Endothelial cell of umbilical vein (primary cell): ENCODE measurements around the gene HDHD3. TPM values are rescaled to one million over a fixed set of nuclear protein-coding genes. Genes with fewer than 3 reads are reported as not detected.

ENCODE experiments used
- BruUV-seq: library from RNA; stranded (reverse); fragments of 400-500 nt; replicated peaks from 2 replicates; lab custom pipeline; 2021; lab: Mats Ljungman, UMichigan
- CTCF ChIA-PET: fragments of 300-600, 350-600 bp; sonication (Branson Sonifier 250); formaldehyde crosslinking; loops from one replicate; lab custom pipeline; 2021; ENCODE audit warnings: antibody characterized with exemption, inconsistent platforms; lab: Charles Lee
- POLR2A ChIA-PET: fragments of 300-600, 350-600 bp; sonication (Branson Sonifier 250); formaldehyde crosslinking; loops from one replicate; lab custom pipeline; 2021; ENCODE audit warnings: antibody characterized with exemption, inconsistent platforms; lab: Charles Lee
- DNase-seq: peaks from one replicate; pipeline ENCODE4 v3.0.0-alpha.2; 2011; ENCODE audit warnings: low read depth, low spot score
- FAIRE-seq: peaks from 2 replicates; lab custom pipeline; 2011; peaks lifted over from hg19 to GRCh38; lab: Jason Lieb, UNC
- H2AFZ ChIP-seq: 2 replicates; pipeline ENCODE4 v1.6.0; 2012; ENCODE audit warnings: low read depth, low read length, control low read depth, inconsistent platforms
- H3K27ac ChIP-seq: 2 replicates; pipeline ENCODE4 v1.5.1; 2011; ENCODE audit warnings: low read depth, mild to moderate bottlenecking, control low read depth, low read length, moderate library complexity; ENCODE audit not compliant: insufficient read depth
- H3K27me3 ChIP-seq, 2 experiments: 2 replicates each; pipeline versions ENCODE4 v1.6.0 to v1.6.1; 2011; ENCODE audit warnings: low read length in 2 of 2, mixed read lengths in 1 of 2; ENCODE audit not compliant: control insufficient read depth in 2 of 2, insufficient read depth in 2 of 2
- H3K36me3 ChIP-seq, 2 experiments: 2 replicates in 1 of 2; 3 replicates in 1 of 2; pipeline ENCODE4 v1.5.1; 2011; ENCODE audit warnings: low read length in 2 of 2, mild to moderate bottlenecking in 1 of 2, moderate library complexity in 1 of 2; ENCODE audit not compliant: control insufficient read depth in 2 of 2, insufficient read depth in 2 of 2; ENCODE audit errors: extremely low read depth in 1 of 2
- H3K4me1 ChIP-seq: 3 replicates; pipeline ENCODE4 v1.5.1; 2011; ENCODE audit warnings: mild to moderate bottlenecking, low read length; ENCODE audit not compliant: control insufficient read depth, insufficient read depth; ENCODE audit errors: extremely low read depth
- H3K4me2 ChIP-seq: 2 replicates; pipeline ENCODE4 v1.6.1; 2011; ENCODE audit warnings: low read length, control low read depth, mixed read lengths; ENCODE audit not compliant: insufficient read depth
- H3K4me3 ChIP-seq, 3 experiments: fragments of 200-600 bp in 1 of 3; sonication (generic), shearing (Covaris generic) in 1 of 3; replicated peaks in 1 of 3; 2 replicates each; pipeline ENCODE4 v1.5.1; 2011 to 2016; ENCODE audit warnings: control low read depth in 3 of 3, low read length in 3 of 3, mild to moderate bottlenecking in 2 of 3, inconsistent platforms in 1 of 3, low read depth in 1 of 3, moderate library complexity in 1 of 3; ENCODE audit not compliant: insufficient read depth in 1 of 3
- H3K79me2 ChIP-seq: 2 replicates; pipeline ENCODE4 v1.6.0; 2012; ENCODE audit warnings: low read length, inconsistent platforms; ENCODE audit not compliant: control insufficient read depth, insufficient read depth
- H3K9ac ChIP-seq: replicated peaks from 2 replicates; pipeline ENCODE3; 2011; ENCODE audit warnings: low read length, control low read depth; ENCODE audit not compliant: insufficient read depth; ENCODE audit errors: extremely low read depth
- H3K9me1 ChIP-seq: replicated peaks from 3 replicates; pipeline ENCODE4 v1.6.0; 2011; ENCODE audit warnings: mild to moderate bottlenecking, low read length; ENCODE audit not compliant: control insufficient read depth, insufficient read depth; ENCODE audit errors: extremely low read depth
- H3K9me3 ChIP-seq: replicated peaks from 2 replicates; pipeline ENCODE4 v1.5.1; 2012; ENCODE audit warnings: low read length, inconsistent platforms; ENCODE audit not compliant: control insufficient read depth, insufficient read depth
- H4K20me1 ChIP-seq: replicated peaks from 2 replicates; pipeline ENCODE3; 2011; ENCODE audit warnings: mild to moderate bottlenecking, low read length; ENCODE audit not compliant: control insufficient read depth, insufficient read depth; ENCODE audit errors: extremely low read depth
- EZH2 ChIP-seq: IDR thresholded peaks from 2 replicates; pipeline ENCODE4 v1.6.1; 2012; ENCODE audit warnings: borderline replicate concordance, low read depth, mild to moderate bottlenecking, moderate library complexity, low read length, inconsistent platforms; ENCODE audit not compliant: severe bottlenecking
- FOS ChIP-seq: IDR thresholded peaks from 2 replicates; pipeline ENCODE4 v1.6.1; 2011; ENCODE audit warnings: mild to moderate bottlenecking, low read length, moderate library complexity, borderline replicate concordance; ENCODE audit not compliant: insufficient read depth
- GATA2 ChIP-seq: IDR thresholded peaks from 2 replicates; pipeline ENCODE4 v1.7.0; 2011; ENCODE audit warnings: low read depth, mild to moderate bottlenecking, moderate library complexity, mixed read lengths, low read length; ENCODE audit not compliant: insufficient read length, insufficient read depth
- JUN ChIP-seq: IDR thresholded peaks from 2 replicates; pipeline ENCODE4 v1.6.1; 2011; ENCODE audit warnings: borderline replicate concordance, low read depth; ENCODE audit not compliant: insufficient read length, insufficient read depth
- MAX ChIP-seq: IDR thresholded peaks from 2 replicates; pipeline ENCODE4 v1.6.1; 2011; ENCODE audit not compliant: insufficient read depth, insufficient read length
- MYC ChIP-seq: IDR thresholded peaks from one replicate; pipeline ENCODE4 v1.6.1; 2011; ENCODE audit warnings: mild to moderate bottlenecking, low read depth, low read length
- POLR2A ChIP-seq: IDR thresholded peaks from 2 replicates; pipeline ENCODE4 v1.6.1; 2012; ENCODE audit warnings: low read depth, mild to moderate bottlenecking, control low read depth, low read length
- POLR2AphosphoS5 ChIP-seq: IDR thresholded peaks from 2 replicates; pipeline ENCODE4 v1.6.1; 2012; ENCODE audit warnings: low read depth, mild to moderate bottlenecking, control low read depth, low read length, moderate library complexity; ENCODE audit not compliant: insufficient read depth
- dilution Hi-C: fragments of 300-500 bp; cut with MboI; formaldehyde crosslinking; loops from one replicate; pipeline ENCODE4 v1.15.0; 2019; ENCODE audit warnings: low sequenced_read_pairs; ENCODE audit not compliant: extremely low pct_ligation_motif_present
- intact Hi-C: fragments of 100-400 bp; cut with micrococcal nuclease; formaldehyde crosslinking; loops from one replicate; pipeline ENCODE4 v1.10.0; 2022
- polyA plus RNA-seq, 4 experiments: library from polyadenylated mRNA; depleted of rRNA in 3 of 4; stranded (reverse) in 3 of 4; unstranded in 1 of 4; fragments of >200 nt; gene quantifications; 2 replicates each; pipeline versions ENCODE4 v1.2.1 to v1.2.3, GENCODE V29; 2011 to 2012; ENCODE audit warnings: missing spikeins in 1 of 4
- total RNA-seq: library from RNA; stranded (reverse); gene quantifications from 2 replicates; pipeline ENCODE4 v1.2.3, GENCODE V29; 2021
- TF ChIP-seq, protein P1 (sequence below), 2 donors: IDR thresholded peaks; 1 replicate in 1 of 2; 2 replicates in 1 of 2; pipeline ENCODE4 v1.5.1; 2011; ENCODE audit warnings: low read length in 2 of 2, mild to moderate bottlenecking in 2 of 2, moderate library complexity in 2 of 2, control low read depth in 1 of 2, inconsistent platforms in 1 of 2, low read depth in 1 of 2; ENCODE audit not compliant: insufficient read depth in 1 of 2; ENCODE audit errors: extremely low read depth in 1 of 2

Gene HDHD3
- total and polyA plus RNA-seq, 2 donors (not counting 3 experiments of a cell fraction or from before 2014, with no cell fraction given), result 7.6 to 14.1 TPM

DNA sequence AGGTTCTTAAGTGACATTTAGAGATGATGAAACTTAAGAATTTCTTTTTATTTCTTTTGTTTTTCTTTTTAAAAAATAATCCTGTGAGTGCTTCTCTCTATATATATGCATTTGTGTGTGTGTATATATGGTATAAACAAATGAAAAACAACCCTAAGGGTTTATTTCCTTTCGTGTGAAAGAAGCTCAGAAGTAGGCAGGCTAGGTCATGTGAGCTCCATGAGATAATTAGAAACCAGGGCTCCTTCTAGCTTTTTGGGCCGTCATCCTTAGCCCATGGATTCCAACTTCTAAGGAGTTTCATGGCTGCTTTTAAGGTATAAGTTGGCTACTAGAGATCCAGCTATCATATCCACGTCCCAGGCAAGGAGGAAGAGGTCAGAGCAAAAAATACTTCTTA, 44.9 kb upstream of the HDHD3 start:
- Histone ChIP-seq H3K36me3 (no peaks in the 10 kb centered on the region), H2AFZ (no peak overlapping the region), H3K4me2 (no peak overlapping the region), H3K4me3 (no peak overlapping the region), H3K9ac (no peak overlapping the region), H3K9me1 (no peaks in the 10 kb centered on the region), H3K9me3 (no peaks in the 10 kb centered on the region), H3K27ac (no peak overlapping the region), H3K4me1 (no peaks in the 10 kb centered on the region), H3K79me2 (no peaks in the 10 kb centered on the region), H4K20me1 (no peaks in the 10 kb centered on the region), H3K27me3 (peaks cover 0 to 2% of the 10 kb centered on the region in 2 experiments)
- intact Hi-C loops (no loop called here), dilution Hi-C loops (no loop called here)
- no peak for TF ChIP-seq MAX
- no peak for TF ChIP-seq MYC
- TF ChIP-seq EZH2, result no peak
- TF ChIP-seq, protein P1, sequence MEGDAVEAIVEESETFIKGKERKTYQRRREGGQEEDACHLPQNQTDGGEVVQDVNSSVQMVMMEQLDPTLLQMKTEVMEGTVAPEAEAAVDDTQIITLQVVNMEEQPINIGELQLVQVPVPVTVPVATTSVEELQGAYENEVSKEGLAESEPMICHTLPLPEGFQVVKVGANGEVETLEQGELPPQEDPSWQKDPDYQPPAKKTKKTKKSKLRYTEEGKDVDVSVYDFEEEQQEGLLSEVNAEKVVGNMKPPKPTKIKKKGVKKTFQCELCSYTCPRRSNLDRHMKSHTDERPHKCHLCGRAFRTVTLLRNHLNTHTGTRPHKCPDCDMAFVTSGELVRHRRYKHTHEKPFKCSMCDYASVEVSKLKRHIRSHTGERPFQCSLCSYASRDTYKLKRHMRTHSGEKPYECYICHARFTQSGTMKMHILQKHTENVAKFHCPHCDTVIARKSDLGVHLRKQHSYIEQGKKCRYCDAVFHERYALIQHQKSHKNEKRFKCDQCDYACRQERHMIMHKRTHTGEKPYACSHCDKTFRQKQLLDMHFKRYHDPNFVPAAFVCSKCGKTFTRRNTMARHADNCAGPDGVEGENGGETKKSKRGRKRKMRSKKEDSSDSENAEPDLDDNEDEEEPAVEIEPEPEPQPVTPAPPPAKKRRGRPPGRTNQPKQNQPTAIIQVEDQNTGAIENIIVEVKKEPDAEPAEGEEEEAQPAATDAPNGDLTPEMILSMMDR (IDR thresholded peaks at IDR 0.05; ENCODE audit: extremely low read depth in 1 of 2, insufficient read depth in 1 of 2, low read depth in 1 of 2, low read length in 2 of 2), result no peak
- no peak for TF ChIP-seq FOS
- TF ChIP-seq POLR2A, result no peak
- no peak for FAIRE-seq
- CTCF ChIA-PET, result no interaction called here
- DNase-seq, result no peak
- POLR2A ChIA-PET, result no interaction called here
- no TSS peak for BruUV-seq

- FAIRE-seq, result no peak
- intact Hi-C loops, result no loop called here
- H3K9me3 ChIP-seq, result no peaks in the 10 kb centered on the region
- H2AFZ ChIP-seq, result no peak overlapping the region
- H3K79me2 ChIP-seq, result no peaks in the 10 kb centered on the region
- DNase-seq, result no peak
- H3K27ac ChIP-seq, result no peak overlapping the region
- dilution Hi-C loops, result no loop called here
- no peak overlapping the region for H3K9ac ChIP-seq
- H4K20me1 ChIP-seq, result no peaks in the 10 kb centered on the region
- ChIA-PET POLR2A (no interaction called here), CTCF (no interaction called here)
- BruUV-seq, result no TSS peak
- TF ChIP-seq POLR2A (no peak), EZH2 (no peak), JUN (no peak), FOS (no peak), POLR2AphosphoS5 (no peak), MAX (no peak), MYC (no peak), GATA2 (no peak)
- TF ChIP-seq, protein P1 (IDR thresholded peaks at IDR 0.05; ENCODE audit: extremely low read depth in 1 of 2, insufficient read depth in 1 of 2, low read depth in 1 of 2, low read length in 2 of 2), result no peak
- no peaks in the 10 kb centered on the region for H3K36me3 ChIP-seq
- H3K27me3 ChIP-seq, result no peaks in the 10 kb centered on the region
- no peak overlapping the region for H3K4me2 ChIP-seq
- no peak overlapping the region for H3K4me3 ChIP-seq
- no peaks in the 10 kb centered on the region for H3K9me1 ChIP-seq
- no peaks in the 10 kb centered on the region for H3K4me1 ChIP-seq
Measured at GRCh38 chr9:113417370-113417769, 40.6 kb upstream of the HDHD3 start.
